Stimulated activated CD8-positive, alpha-beta memory T cell treated with anti-CD3 and anti-CD28 coated beads, Interleukin-12 subunit alpha, Interleukin-12 subunit beta, amount 100 ng/mL, for 24 hours (primary cell): ENCODE results near the gene FAM13A.
"Not testable (repeated sequence)": the region's sequence is repeated elsewhere in the genome, so short reads cannot be mapped to it uniquely, and the experiment has no call there.

Experiments
- DNase-seq: peaks from one replicate; pipeline ENCODE4 v3.0.0-alpha.2; 2020; ENCODE audit errors: extremely low read depth

Gene FAM13A

DNA sequence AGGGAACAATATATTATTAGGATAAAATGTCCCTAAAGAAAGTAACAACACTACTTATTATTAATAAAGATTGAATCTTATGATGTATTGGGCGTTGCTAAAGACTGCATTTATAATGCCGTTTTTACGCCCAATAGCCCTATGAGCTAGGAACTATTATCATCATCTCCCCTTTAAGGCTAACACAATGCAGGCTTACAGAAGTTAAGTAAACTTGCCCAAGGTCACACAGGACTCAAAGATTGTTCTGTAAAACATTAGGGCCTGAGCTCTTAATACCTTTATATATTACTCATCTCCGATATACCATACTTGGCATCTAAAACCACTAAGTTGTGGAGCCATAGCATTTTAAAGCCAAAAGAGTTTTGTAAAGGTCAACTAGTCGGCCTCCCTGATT, 149.5 kb downstream of the FAM13A start:
- no peak for DNase-seq

DNA sequence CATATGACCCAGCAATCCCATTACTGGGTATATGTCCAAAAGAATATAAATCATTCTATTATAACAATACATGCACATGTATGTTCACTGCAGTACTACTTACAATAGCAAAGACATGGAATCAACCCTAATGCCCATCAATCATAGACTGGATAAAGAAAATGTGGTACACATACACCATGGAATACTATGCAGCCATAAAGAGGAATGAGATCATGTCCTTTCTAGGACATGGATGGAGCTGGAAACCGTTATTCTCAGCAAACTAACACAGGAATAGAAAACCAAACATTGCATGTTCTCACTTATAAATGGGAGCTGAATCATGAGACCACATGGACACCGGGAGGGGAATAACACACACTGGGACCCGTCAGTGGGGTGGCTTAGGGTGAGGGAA, 152.7 kb downstream of the FAM13A start:
- not testable (repeated sequence) for DNase-seq

DNA sequence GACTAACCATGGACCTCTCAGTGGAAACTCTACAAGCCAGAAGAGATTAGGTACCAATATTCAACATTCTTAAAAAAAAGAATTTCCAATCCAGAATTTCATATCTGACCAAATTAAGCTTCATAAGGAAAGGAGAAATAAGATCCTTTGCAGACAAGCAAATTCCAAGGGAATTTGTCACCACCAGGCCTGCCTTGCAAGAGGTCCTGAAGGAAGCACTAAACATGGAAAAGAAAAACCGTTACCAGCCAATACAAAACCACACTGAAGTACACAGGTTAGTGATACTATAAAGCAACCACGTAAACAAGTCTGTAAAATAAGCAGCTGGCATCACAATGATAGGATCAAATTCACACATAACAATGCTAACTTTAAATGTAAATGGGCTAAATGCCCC, 156.6 kb downstream of the FAM13A start:
- no peak for DNase-seq

DNA sequence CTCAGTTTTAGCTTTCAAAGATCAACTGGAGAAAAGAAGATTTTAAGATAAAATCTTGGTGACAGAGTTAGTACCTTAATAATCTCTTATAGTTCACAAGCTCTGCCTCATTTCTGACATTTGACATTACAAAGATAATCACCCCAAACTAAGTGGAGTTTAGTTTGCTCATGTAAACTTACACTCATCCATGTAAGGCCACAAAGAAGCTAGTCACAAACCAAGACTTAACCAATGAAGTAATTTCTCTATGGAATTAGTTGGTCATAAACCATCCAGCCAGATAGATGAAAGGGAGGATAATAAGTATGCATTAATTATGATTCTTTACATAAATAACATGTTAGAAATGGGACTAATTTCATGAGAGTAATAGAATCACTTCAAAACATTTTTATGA, 159.2 kb downstream of the FAM13A start:
- no peak for DNase-seq

DNA sequence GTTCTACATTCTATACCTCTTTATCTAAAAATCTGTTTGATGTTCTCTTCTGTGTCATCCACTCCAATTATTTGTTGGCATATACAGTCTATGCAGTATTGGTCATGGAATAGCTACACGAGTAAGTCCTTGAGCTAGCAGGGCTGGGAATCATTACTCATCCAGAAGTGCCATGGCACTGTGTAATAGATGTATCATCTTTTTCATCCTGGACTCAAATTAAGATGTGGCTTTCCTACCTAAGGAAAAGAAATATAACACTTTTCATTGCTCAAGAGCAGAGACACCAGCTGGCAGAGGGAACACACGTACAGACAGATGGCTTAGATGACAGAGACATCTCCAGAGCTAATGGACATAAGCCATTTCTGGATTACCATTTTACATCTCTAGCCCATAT, 159.8 kb downstream of the FAM13A start:
- no peak for DNase-seq

DNA sequence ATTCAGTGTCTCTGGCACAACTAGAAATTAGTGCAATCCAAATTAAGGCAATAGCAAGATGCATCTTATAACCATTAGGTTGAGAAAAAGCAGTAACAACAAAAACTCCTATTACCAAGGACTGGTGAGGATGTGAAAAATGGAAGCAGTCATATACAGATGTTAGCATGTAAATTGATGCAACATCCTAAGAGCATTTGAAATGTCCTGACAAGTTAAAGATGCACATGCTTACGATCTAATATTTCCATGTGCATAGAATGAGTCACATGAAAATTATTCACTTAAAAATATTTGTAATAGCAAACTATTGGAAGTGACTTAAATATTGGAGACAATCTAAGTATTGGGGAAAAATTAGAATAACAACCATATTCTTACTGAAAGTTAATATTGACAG, 163.0 kb downstream of the FAM13A start:
- DNase-seq: no peak

DNA sequence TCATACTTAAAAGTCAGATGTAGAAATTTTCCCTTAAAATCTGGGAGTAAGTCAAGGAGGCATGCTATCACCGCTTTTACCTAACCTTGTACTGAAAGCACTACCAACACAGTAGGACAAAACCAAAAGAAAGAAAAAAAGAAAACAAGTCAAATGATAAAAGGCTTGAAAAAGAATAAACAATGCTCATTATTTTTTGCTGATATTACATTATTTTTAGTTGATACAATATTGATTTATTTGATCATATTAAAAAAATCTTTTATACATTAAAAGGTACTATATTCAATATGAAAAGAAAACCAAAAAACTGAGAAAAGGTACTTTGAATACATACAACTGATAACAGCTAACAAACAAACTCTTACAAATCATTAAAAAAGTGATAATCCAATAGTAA, 164.3 kb downstream of the FAM13A start:
- no peak for DNase-seq

DNA sequence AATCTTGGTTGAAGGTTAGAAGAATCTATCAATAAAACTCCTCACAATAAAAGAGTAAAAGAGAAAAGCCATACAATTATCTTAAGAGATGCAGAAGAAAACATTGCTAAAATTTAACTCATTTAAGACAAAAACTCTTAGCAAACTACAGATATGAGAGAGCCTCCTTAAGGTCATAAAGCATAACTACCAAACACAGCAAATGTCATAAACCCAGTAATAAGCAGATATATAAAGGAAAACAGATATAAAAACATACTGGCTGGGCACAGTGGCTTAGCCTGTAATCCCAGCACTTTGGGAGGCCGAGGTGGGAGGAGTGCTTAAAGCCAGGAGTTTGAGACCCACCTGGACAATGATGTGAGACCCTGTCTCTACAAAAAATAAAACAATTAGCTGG, 165.3 kb downstream of the FAM13A start:
- DNase-seq: no peak

DNA sequence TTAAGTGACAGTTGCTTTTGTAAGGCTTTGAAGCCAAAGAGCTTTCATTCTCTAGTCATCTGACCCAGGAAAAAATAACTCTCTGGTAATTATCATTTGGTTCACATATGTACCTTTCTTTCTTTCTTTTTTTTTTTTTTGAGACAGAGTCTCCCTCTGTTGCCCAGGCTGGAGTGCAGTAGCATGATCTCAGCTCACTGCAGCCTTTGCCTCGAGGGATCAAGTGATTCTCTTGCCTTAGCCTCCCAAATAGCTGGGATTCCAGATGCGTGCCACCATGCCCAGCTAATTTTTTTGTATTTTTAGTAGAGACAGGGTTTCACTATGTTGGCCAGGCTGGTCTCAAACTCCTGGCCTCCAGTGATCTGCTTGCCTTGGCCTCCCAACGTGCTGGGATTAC, 169.6 kb downstream of the FAM13A start:
- DNase-seq: not testable (repeated sequence)

DNA sequence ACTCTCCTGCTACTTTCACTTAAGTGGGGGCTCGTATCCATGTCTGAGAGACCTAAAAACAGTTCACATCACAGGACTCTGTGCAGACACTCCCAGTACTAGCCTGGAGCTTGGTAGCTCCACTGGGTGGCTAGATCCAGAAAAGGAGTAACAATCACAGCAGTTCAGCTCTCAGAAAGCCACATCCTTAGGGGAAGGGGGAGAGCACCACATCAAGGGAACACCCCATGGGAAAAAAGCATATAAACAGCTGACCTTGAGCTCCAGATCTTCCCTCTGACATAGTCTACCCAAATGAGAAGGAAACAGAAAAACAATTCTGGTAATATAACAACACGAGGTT, 175.8 kb downstream of the FAM13A start:
- no peak for DNase-seq

DNA sequence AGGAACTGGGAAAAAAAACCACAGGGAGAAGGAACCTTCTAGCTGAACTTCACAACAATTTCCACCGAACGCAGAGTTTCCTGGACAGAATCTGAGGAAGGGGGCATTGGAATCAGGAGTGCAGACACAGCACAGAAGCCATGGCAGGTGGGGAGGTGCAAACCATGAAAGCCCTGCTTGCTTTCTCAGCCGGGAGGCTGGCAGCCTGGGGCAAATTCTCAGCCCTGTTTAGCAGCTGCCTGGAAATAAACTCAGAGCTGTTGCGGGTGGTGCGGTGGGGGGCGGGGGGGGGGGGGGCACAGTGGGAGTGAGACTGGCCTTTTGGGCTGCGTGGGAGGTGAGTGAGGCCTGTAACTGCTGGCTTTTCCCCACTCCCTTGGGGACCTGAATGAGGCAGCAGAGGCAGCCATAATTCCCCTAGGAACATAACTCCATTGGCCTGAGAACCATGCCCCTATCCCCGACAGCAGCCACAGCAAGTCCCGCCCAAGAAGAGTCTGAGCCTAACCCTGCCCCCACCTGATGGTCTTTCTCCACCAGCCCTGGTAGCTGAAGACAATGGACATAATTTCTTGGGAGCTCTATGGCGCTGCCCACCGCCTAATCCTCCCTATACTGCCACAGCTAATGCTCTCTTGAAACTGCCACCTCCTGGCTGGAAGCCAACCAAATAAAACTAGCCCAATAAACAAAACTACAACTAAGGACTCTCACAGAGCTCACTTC, 176.3 kb downstream of the FAM13A start:
- DNase-seq: no peak

DNA sequence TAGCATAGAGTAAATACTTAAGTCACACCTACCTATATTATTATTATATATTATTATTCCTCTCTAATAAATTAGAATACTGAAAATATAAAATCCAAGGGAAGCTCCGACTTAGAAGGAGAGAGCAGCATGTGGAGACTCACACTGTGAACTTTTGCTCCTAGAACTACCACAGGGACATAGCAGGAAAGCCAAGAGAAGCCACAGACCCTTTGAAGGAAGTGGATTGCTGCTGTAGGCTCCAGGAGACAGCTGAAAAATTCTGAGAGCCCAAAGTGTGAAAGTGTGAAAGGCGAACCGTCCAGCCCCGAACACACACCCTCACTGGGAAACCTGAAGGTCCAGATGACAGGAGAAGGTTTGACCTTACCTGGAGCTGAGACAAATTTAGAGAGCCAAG, 177.0 kb downstream of the FAM13A start:
- no peak for DNase-seq

DNA sequence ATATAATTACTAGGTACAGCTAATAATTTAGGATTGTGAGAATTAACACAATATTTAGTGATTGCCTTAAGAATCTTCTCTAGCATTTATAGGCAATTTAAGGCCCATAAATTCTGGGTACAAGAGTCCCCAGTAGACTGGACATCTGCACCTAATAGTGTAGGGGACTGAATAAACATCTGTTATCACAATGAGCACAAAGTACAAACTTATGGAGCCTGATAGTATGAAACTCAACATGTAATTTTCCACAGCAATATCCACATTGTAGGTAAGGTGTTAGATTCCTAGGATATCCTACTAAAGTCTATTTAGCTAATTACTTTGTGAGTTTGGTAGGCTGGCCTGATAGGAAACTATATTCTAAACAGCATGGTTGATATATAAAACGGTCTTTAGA, 178.3 kb downstream of the FAM13A start:
- DNase-seq: no peak

DNA sequence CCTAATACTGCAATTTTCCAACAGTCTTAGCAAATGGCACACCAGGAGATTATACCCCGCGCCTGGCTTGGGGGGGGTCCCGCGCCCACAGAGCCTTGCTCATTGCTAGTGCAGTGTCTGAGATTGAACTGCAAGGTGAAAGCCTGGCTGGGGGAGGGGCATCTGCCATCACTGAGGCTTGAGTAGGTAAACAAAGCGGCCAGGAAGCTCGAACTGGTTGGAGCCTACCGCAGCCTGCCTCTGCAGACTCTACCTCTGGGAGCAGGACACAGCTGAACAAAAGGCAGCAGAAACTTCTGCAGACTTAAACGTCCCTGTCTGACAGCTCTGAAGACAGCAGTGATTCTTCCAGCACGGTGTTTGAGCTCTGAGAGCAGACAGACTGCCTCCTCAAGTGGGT, 186.6 kb downstream of the FAM13A start:
- no peak for DNase-seq

DNA sequence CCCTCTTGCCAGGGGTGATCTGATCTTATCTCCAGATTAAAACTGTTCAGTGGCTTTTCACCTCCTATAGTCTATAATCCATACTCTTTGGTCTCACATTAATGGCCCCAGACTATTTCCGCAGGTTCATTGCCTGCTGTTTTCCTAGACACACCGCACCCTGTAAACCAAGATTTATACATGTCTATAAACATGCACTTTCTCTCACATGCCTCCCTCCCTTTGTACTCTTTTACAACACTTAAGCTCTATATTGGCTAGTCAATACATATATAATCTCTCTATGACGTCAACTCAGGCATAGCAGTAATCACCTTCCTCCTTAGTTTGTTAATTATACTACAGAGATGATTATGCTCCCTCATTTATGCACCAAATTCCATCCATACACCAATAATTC, 188.5 kb downstream of the FAM13A start:
- no peak for DNase-seq

DNA sequence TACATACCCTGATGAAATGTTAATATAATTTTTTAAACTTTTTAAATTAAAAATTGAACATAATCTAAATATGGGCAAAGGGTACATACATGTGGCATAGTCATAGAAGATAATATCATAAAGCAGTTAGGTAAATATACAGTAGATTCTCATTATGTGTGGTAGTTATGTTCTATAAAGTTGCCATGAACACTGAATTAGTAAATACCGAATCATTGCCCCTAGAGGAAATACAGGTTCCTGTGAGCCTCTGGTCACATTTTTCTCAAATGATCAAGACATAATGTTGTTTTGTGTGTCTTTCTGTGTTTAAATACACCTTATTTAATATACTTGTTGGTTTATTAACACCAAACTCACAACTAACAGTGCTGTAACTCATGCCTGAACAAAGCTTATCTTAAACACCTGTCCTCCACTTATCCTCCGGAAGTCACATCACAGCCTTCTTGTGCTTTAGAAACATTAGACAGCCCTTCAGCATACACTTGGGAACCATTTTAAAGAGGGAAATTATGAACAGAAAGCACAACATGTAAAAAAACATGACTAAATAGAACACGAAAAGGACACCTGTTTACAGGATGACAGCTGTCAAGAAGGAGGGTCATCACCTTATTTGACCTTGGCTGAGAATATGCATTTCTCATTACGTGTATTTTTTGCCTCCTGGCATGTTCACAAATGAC, 190.0 kb downstream of the FAM13A start:
- no peak for DNase-seq

DNA sequence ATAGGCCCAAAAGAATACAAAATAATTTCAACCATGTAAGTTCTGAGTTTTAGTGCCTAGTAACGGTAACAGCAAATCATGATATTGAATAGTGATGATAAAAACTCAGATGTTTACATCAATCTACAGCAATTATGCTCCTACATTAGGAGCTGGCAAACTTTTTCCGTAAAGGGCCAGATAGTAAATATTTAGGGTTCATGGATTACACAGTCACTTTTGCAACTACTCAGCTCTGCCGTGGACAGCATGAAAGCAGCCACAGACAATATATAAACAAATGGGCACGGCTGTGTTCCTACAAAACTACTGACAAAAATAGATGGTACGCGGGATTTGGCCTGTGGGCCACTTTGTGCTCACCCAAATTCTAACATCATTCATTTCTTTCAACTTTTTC, 191.5 kb downstream of the FAM13A start:
- no peak for DNase-seq

DNA sequence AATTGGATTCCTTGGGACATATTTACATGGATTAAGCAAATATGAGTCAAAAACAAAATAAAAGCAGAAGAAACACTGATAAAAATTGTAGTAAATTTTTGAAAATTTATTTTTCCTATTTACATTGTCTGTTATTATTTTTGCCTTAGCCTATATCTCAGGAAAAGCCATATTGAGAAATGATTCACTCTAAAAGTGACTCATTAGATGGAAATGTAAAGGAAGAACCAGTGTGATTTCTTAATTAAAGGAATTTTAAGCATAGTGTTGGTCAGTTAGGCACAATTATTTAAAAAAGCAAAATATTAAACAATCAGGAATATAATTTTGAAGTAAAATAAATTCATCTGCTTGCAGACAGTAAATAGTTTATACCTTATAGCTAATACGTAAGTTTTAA, 191.9 kb downstream of the FAM13A start:
- DNase-seq: no peak

DNA sequence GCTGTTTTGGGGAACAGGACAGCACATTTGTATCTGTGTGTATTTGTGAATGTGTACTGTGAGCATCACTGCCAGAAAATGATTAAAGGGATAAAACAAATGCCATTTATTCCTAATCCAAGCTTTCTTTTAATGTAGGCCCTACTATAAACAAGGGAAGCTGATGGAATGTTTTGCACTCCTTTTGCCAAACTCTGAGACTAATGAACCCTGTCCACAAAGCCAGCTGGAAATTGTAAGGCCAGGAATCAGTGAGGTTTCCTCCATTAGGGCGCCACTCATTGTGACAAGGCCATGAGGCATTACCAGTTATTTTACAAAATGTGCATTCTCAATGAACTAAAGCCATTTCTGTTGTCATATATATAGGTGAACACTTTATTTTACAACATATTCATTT, 196.4 kb downstream of the FAM13A start:
- no peak for DNase-seq

DNA sequence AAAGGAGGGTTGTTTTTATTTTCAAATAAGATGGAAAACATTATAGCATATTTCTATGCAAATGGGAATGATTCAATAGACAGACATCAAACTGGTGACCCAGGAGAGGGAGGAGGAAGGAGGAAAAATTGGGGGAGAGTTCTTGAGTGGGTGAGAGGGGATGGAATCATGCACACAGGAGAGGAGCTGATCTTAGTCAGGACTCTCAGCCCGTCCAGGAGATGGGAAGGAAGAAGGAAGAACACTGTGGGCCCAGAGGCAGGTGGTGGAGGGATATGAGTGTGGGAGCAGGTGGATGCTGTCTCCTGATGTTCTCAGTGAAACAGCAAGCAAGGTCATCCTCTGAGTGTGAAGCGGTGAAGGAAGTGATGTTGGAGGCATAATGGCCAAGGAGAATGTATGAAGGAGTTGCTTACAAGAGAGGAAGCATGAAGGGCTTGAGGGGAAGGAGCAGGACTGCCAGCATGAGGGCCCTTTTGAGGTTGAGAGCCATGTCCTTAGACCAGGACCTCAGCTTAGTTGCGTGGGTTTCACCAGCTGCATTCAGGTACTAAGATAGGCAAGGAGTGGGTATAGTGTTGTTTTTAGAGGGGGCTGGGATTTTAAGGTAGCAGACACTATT, 197.7 kb downstream of the FAM13A start:
- DNase-seq: no peak

DNA sequence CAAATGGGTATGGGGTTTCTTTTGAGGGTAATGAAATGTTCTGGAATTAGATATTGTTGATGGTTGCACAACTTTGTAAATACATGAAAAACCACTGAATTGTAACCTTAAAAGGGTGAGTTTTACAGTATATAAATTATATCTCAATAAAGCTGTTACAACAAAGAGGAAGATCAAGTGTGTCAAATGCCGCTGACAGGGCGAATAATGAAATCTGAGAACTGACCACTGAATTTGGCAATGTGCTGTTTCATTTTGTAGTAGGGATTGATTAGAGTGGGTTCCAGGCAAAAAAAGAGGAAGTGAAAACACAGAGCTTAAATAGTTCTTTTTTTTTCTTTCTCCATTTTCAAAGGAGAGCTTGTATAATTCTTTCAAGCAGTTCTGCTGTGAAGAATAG, 198.2 kb downstream of the FAM13A start:
- DNase-seq: no peak

DNA sequence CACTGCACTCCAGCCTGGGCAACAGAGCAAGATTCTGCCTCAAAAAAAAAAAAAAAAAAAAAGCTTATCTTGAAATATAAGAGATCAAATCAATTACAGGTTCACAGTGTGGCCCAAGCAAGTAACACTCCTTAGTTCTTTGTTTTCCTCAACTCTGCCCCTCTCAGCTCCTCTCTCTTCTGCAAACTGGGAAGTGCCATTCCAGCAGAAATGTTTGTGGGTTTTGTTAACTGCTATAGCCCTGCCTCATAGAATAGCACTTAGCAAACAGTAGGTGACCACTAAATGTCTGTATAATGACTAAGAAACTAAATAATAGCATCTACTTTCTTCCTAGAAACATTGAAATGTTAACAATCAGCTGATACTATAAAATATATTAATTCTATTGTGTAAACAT, 199.4 kb downstream of the FAM13A start:
- no peak for DNase-seq

DNA sequence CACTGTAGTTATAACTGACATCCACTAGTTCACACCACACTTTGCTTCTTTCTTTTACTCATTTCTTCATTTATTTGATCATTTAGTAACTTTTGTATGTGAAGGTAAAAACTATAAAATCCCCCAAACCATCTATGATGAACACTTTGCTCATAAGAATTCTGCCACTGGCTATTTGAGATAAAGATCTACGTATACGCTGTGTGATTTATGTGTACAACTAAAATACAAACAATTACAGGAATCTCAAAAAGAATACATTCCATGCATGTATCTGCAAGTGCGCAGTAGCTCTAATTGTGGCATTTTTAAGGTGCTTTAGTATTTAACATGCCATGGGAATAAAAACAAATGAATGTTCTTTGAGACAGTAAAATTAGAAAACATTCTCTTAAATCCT, 202.5 kb downstream of the FAM13A start:
- DNase-seq: no peak
